ENCODE measurements around the gene TNIK.

DNA sequence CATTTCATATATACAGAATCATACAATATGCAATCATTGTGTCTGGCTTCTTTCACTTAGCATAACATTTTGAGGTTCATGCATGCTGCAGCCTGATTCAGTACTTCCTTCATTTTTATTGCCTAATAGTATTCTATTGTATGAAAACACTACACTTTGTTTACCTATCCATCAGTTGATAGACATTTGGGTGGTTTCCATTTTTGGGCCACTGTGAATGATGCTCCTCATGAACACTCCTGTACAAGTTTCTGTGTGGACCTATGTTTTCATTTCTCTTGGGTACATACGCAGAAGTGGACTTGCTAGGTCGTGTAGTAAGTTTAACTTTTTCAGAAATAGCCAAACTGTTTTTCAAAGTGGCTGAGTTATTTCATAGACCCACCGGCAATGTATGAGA, 18.8 kb downstream of the TNIK start:
- TF ChIP-seq ZNF274 (IDR thresholded peaks at IDR 0.05; ENCODE audit: low read depth, low read length) (no peak), SUZ12 (IDR thresholded peaks at IDR 0.05; ENCODE audit: extremely low read depth, insufficient read depth, insufficient read length) (no peak), YY1 (IDR thresholded peaks at IDR 0.05; ENCODE audit: insufficient read depth, insufficient read length) (no peak)
